Caco-2 (cell line): ENCODE data around the gene ADGRB2. TPM values are rescaled to one million over a fixed set of nuclear protein-coding genes. Genes with fewer than 3 reads are reported as not detected.

Experiments
- BruUV-seq: library from RNA; stranded (reverse); fragments of 400-500 nt; replicated peaks from 2 replicates; lab custom pipeline; 2021; lab: Mats Ljungman, UMichigan
- CTCF ChIA-PET: fragments of 300-600 bp; sonication (Branson Sonifier 250); formaldehyde crosslinking; loops from one replicate; lab custom pipeline; 2022; ENCODE audit warnings: antibody characterized with exemption; lab: Charles Lee
- POLR2A ChIA-PET: fragments of 300-600 bp; sonication (Branson Sonifier 250); formaldehyde crosslinking; loops from one replicate; lab custom pipeline; 2022; ENCODE audit warnings: antibody characterized with exemption; lab: Charles Lee
- DNase-seq, 2 experiments: peaks; one replicate each; pipeline versions ENCODE4 v3.0.0 to v3.0.0-alpha.2; 2020 to 2022
- H3K27me3 ChIP-seq: replicated peaks from 2 replicates; pipeline ENCODE4 v1.6.0; 2011; ENCODE audit warnings: low read length; ENCODE audit not compliant: control insufficient read depth, insufficient read depth
- H3K36me3 ChIP-seq: 2 replicates; pipeline ENCODE4 v1.5.1; 2011; ENCODE audit warnings: low read length; ENCODE audit not compliant: control insufficient read depth, insufficient read depth
- H3K4me1 ChIP-seq: fragments of 250-450 bp; sonication (Bioruptor Pico); 2 replicates; pipeline ENCODE4 v1.5.1; 2020; ENCODE audit warnings: mild to moderate bottlenecking
- H3K4me3 ChIP-seq: 2 replicates; pipeline ENCODE4 v1.5.1; 2011; ENCODE audit warnings: low read depth, mild to moderate bottlenecking, control low read depth, low read length
- H3K9me3 ChIP-seq: fragments of 250-450 bp; sonication (Bioruptor Pico); 2 replicates; pipeline ENCODE4 v1.5.1; 2020; ENCODE audit warnings: mild to moderate bottlenecking, moderate library complexity
- H3K27ac Mint-ChIP-seq: one replicate; pipeline ENCODE4 v1.8.0; 2022; ENCODE audit warnings: mixed read lengths; ENCODE audit not compliant: unreplicated experiment
- H3K27me3 Mint-ChIP-seq: one replicate; pipeline ENCODE4 v1.8.0; 2022; ENCODE audit warnings: mixed read lengths; ENCODE audit not compliant: insufficient read depth, unreplicated experiment
- H3K36me3 Mint-ChIP-seq: one replicate; pipeline ENCODE4 v1.8.0; 2022; ENCODE audit warnings: mild to moderate bottlenecking, mixed read lengths; ENCODE audit not compliant: insufficient read depth, unreplicated experiment
- H3K4me1 Mint-ChIP-seq: one replicate; pipeline ENCODE4 v1.8.0; 2022; ENCODE audit warnings: low read depth, mixed read lengths; ENCODE audit not compliant: unreplicated experiment
- H3K4me3 Mint-ChIP-seq: one replicate; pipeline ENCODE4 v1.8.0; 2022; ENCODE audit warnings: mild to moderate bottlenecking, moderate library complexity, mixed read lengths; ENCODE audit not compliant: unreplicated experiment
- H3K9me3 Mint-ChIP-seq: one replicate; pipeline ENCODE4 v1.8.0; 2022; ENCODE audit warnings: mixed read lengths; ENCODE audit not compliant: unreplicated experiment
- intact Hi-C: fragments of 100-400 bp; cut with micrococcal nuclease; formaldehyde crosslinking; loops from one replicate; pipeline ENCODE4 v1.10.0; 2022; ENCODE audit not compliant: unreplicated experiment
- total RNA-seq: library from RNA; stranded (reverse); gene quantifications from 2 replicates; pipeline ENCODE4 v1.2.3, GENCODE V29; 2022
- TF ChIP-seq, protein P1 (sequence below), 2 experiments: fragments of 200-600 bp in 1 of 2; IDR thresholded peaks; 1 replicate in 1 of 2; 2 replicates in 1 of 2; pipeline versions ENCODE4 v1.5.1 to v1.8.0; 2011 to 2022; ENCODE audit warnings: antibody characterized with exemption in 1 of 2, control low read depth in 1 of 2, inconsistent platforms in 1 of 2, low read depth in 1 of 2, low read length in 1 of 2, mild to moderate bottlenecking in 1 of 2, moderate library complexity in 1 of 2; ENCODE audit not compliant: insufficient read depth in 1 of 2, severe bottlenecking in 1 of 2, unreplicated experiment in 1 of 2

Gene ADGRB2
- total RNA-seq, 1 experiment from 2014 or later, result 2.2 TPM

DNA sequence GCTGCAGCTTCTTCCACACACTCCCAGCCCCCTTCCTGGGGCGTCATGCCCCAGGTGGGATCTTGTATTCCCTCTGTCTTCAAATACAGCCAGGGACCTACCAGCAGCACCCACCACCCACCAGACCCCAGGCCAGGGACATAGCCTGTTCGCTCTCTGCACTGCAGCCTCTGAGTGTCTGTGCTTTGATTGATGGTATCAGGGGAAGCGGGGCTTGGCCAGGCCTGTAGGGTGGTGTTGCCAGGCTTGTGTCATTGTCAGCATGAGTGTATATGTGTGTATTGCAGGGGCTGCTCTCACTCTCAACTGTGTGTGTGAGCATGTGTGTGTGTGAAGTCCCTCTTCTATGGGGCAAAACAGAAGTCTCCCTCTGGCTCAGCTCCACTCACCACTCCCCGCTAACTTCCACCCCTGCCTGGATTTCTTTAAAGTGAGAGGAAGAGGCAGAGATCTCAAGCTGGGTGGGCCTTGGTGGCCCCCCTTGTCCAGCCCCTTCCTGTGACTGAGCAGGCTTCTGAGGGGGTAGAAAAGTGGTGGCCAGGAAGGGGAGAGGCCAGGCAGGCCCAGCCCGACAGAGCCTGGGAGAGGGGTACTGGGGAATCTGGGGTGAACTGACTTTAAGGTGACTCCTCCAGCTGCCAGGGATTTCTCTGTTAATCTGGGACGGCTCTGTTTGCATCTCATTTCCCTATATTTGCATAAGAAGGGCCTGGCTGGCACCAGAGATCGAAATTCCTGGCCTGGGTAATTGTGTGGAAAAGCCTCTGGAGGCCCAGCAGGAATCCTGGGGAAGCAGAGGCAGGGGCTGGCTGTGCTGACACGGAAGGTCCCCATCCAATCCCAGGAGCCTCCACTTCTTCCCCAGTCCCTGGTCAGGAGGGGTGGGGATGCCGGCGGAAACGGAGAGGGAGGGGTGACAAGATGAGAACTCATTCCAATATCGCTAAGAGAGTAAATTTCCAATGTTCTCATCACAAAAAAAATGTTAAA, 18.6 kb upstream of the ADGRB2 start:
- Histone ChIP-seq H3K27me3 (no peaks in the 10 kb centered on the region), H3K4me1 (0 out of 2 replicates have a peak, but pooled peaks cover under 1% of the 10 kb centered on the region), H3K4me3 (no peak overlapping the region), H3K36me3 (no peaks in the 10 kb centered on the region), H3K9me3 (no peaks in the 10 kb centered on the region)
- Mint-ChIP-seq H3K4me1 (no peaks in the 10 kb centered on the region), H3K27ac (no peak overlapping the region), H3K27me3 (no peaks in the 10 kb centered on the region), H3K4me3 (no peak overlapping the region), H3K9me3 (no peaks in the 10 kb centered on the region), H3K36me3 (no peaks in the 10 kb centered on the region)
- intact Hi-C loops, result no loop called here
- POLR2A ChIA-PET, result no interaction called here
- CTCF ChIA-PET, result no interaction called here
- TF ChIP-seq, protein P1, sequence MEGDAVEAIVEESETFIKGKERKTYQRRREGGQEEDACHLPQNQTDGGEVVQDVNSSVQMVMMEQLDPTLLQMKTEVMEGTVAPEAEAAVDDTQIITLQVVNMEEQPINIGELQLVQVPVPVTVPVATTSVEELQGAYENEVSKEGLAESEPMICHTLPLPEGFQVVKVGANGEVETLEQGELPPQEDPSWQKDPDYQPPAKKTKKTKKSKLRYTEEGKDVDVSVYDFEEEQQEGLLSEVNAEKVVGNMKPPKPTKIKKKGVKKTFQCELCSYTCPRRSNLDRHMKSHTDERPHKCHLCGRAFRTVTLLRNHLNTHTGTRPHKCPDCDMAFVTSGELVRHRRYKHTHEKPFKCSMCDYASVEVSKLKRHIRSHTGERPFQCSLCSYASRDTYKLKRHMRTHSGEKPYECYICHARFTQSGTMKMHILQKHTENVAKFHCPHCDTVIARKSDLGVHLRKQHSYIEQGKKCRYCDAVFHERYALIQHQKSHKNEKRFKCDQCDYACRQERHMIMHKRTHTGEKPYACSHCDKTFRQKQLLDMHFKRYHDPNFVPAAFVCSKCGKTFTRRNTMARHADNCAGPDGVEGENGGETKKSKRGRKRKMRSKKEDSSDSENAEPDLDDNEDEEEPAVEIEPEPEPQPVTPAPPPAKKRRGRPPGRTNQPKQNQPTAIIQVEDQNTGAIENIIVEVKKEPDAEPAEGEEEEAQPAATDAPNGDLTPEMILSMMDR (IDR thresholded peaks at IDR 0.05; ENCODE audit: insufficient read depth in 1 of 2, low read depth in 1 of 2, low read length in 1 of 2, severe bottlenecking in 1 of 2, unreplicated experiment in 1 of 2), result no peak
- no TSS peak for BruUV-seq
- DNase-seq, result no peak

DNA sequence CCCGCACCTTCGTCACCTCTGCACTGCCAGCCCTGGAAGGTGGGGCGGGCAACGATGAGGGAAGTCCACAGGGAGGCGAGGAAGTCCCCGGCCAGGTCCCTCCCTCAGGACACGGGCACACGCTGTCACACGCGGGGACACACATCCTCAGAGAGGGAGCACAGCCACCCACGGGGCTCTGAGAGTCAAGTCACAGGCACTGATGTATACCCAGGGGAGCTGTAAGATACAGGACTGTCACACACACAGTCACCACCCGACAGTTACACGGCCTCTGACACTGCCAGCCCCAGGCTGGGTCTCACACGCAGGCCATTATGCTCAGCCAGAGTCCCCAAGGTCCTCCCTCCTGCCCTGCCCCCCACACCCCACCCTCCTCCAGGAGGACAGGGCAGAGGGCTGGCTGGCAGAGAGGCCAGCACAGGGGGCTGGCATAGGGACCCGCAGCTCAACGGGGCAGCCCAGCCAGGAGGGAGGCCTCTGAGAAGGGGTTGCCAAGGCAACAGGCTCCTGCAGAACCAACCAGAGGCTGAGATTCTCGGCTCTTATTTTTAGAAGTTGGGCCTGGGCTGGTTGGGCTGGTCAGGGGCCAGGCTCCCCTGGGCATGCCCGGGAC, 17.7 kb upstream of the ADGRB2 start:
- H3K4me1 Mint-ChIP-seq, result no peaks in the 10 kb centered on the region
- H3K27me3 ChIP-seq, result no peaks in the 10 kb centered on the region
- intact Hi-C loops, result no loop called here
- H3K4me3 ChIP-seq, result no peak overlapping the region
- CTCF ChIA-PET, result no interaction called here
- H3K4me3 Mint-ChIP-seq, result no peak overlapping the region
- H3K36me3 ChIP-seq, result no peaks in the 10 kb centered on the region
- no peaks in the 10 kb centered on the region for H3K4me1 ChIP-seq
- POLR2A ChIA-PET, result no interaction called here
- TF ChIP-seq, protein P1 (IDR thresholded peaks at IDR 0.05; ENCODE audit: insufficient read depth in 1 of 2, low read depth in 1 of 2, low read length in 1 of 2, severe bottlenecking in 1 of 2, unreplicated experiment in 1 of 2), result no peak
- no peaks in the 10 kb centered on the region for H3K9me3 Mint-ChIP-seq
- no peaks in the 10 kb centered on the region for H3K27me3 Mint-ChIP-seq
- H3K36me3 Mint-ChIP-seq, result no peaks in the 10 kb centered on the region
- no peak overlapping the region for H3K27ac Mint-ChIP-seq
- no peak for DNase-seq
- no peaks in the 10 kb centered on the region for H3K9me3 ChIP-seq
- no TSS peak for BruUV-seq

DNA sequence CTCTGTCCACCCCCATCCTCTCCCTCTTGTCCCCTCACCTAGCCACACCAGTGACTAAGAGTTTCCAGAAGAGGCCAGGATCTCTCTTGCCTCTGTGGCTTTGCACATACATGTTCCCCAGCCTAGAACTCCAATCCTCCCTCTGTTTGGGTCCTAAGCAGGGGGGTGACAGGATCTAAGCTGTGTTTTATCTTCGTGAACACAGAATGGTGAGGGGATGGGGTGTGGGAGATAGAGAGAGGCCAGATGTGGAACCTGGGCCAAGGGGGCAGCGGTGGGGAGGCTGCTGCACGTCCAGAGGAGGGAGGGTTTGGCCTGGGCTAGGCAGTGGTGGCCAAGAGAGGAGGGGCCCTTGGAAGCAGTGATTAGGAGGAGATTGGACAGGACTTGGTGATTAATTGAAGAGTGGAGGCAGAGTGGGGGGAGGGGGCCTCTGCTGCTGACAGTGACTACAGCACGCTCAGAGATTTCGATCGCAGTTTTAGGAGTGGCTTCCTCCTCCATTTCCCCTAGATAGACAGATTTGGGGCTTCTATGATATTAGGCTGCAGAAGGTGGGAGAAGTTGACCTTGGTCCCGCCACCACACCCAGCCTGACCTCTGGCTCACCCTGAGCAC, 17.1 kb upstream of the ADGRB2 start:
- Mint-ChIP-seq H3K27me3 (peaks cover 2% of the 10 kb centered on the region), H3K27ac (no peak overlapping the region), H3K36me3 (no peaks in the 10 kb centered on the region), H3K4me3 (no peak overlapping the region), H3K4me1 (no peaks in the 10 kb centered on the region), H3K9me3 (no peaks in the 10 kb centered on the region)
- DNase-seq, result no peak
- POLR2A ChIA-PET, result no interaction called here
- TF ChIP-seq, protein P1 (IDR thresholded peaks at IDR 0.05; ENCODE audit: insufficient read depth in 1 of 2, low read depth in 1 of 2, low read length in 1 of 2, severe bottlenecking in 1 of 2, unreplicated experiment in 1 of 2), result no peak
- Histone ChIP-seq H3K4me3 (no peak overlapping the region), H3K36me3 (no peaks in the 10 kb centered on the region), H3K27me3 (no peaks in the 10 kb centered on the region), H3K9me3 (no peaks in the 10 kb centered on the region), H3K4me1 (no peaks in the 10 kb centered on the region)
- intact Hi-C loops, result no loop called here
- no TSS peak for BruUV-seq
- CTCF ChIA-PET, result no interaction called here
